A549 (cell line): ENCODE data around the gene STRIP2.

Source experiments
- CEBPB ChIP-seq, 2 experiments: fragments of >200 bp in 1 of 2; sonication (Bioruptor Twin) in 1 of 2; formaldehyde crosslinking in 1 of 2; IDR thresholded peaks; 2 replicates each; pipeline ENCODE4 v1.6.1; 2012 to 2016
- EP300 ChIP-seq, 2 experiments: fragments of >200 bp; sonication (Bioruptor Twin); formaldehyde crosslinking; IDR thresholded peaks; 2 replicates in 1 of 2; 3 replicates in 1 of 2; pipeline ENCODE4 v1.6.1; 2016 to 2017
- HDAC2 ChIP-seq: fragments of 200-600 bp; sonication (generic); IDR thresholded peaks from 2 replicates; pipeline ENCODE4 v1.6.1; 2016
- MYC ChIP-seq: IDR thresholded peaks from 2 replicates; pipeline ENCODE4 v1.6.1; 2012; ENCODE audit warnings: mild to moderate bottlenecking, inconsistent platforms, low read length, improper control_type of control experiment, borderline replicate concordance
- NPAS2 ChIP-seq: fragments of 250-450 bp; sonication (Bioruptor Pico); IDR thresholded peaks from 2 replicates; pipeline ENCODE4 v1.8.0; 2022; ENCODE audit warnings: mild to moderate bottlenecking, moderate library complexity, borderline replicate concordance
- PHF8 ChIP-seq: fragments of 200-600 bp; sonication (generic); IDR thresholded peaks from 2 replicates; pipeline ENCODE4 v1.6.1; 2016; ENCODE audit warnings: low read depth, mild to moderate bottlenecking, antibody characterized with exemption, moderate library complexity, borderline replicate concordance
- POLR2A ChIP-seq: IDR thresholded peaks from 2 replicates; pipeline ENCODE4 v1.6.1; 2012; ENCODE audit warnings: mild to moderate bottlenecking, low read length
- TF ChIP-seq, protein P1 (sequence below): fragments of 200-600 bp; sonication (generic); IDR thresholded peaks from 2 replicates; pipeline ENCODE4 v1.6.1; 2016; ENCODE audit warnings: antibody characterized with exemption, mild to moderate bottlenecking, moderate library complexity
- TF ChIP-seq, protein P2 (sequence below): fragments of >200 bp; sonication (Bioruptor Twin); formaldehyde crosslinking; IDR thresholded peaks from 3 replicates; pipeline ENCODE4 v1.5.1; 2016

DNA sequence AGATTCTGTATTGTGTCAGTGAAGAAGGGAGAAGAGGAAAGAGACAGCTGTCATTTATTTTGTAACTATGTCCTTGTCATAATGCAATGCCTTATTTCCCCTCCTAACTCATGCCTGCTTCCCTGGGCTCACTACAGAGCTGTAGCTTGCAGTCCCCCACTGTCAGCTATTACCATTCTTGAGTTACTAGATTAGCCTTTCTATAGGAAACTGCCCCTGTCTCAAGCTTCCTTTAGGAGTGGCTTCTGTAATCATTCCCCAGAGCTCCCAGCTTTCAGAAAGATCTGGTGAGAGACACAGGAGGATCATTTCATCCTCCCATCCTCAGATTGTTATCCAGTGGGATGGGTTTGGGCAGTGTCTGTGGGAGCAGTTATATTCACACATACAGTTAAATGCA is 35.7 kb downstream of the STRIP2 start:
- TF ChIP-seq, protein P1, sequence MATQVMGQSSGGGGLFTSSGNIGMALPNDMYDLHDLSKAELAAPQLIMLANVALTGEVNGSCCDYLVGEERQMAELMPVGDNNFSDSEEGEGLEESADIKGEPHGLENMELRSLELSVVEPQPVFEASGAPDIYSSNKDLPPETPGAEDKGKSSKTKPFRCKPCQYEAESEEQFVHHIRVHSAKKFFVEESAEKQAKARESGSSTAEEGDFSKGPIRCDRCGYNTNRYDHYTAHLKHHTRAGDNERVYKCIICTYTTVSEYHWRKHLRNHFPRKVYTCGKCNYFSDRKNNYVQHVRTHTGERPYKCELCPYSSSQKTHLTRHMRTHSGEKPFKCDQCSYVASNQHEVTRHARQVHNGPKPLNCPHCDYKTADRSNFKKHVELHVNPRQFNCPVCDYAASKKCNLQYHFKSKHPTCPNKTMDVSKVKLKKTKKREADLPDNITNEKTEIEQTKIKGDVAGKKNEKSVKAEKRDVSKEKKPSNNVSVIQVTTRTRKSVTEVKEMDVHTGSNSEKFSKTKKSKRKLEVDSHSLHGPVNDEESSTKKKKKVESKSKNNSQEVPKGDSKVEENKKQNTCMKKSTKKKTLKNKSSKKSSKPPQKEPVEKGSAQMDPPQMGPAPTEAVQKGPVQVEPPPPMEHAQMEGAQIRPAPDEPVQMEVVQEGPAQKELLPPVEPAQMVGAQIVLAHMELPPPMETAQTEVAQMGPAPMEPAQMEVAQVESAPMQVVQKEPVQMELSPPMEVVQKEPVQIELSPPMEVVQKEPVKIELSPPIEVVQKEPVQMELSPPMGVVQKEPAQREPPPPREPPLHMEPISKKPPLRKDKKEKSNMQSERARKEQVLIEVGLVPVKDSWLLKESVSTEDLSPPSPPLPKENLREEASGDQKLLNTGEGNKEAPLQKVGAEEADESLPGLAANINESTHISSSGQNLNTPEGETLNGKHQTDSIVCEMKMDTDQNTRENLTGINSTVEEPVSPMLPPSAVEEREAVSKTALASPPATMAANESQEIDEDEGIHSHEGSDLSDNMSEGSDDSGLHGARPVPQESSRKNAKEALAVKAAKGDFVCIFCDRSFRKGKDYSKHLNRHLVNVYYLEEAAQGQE: no peak
- TF ChIP-seq, protein P2, sequence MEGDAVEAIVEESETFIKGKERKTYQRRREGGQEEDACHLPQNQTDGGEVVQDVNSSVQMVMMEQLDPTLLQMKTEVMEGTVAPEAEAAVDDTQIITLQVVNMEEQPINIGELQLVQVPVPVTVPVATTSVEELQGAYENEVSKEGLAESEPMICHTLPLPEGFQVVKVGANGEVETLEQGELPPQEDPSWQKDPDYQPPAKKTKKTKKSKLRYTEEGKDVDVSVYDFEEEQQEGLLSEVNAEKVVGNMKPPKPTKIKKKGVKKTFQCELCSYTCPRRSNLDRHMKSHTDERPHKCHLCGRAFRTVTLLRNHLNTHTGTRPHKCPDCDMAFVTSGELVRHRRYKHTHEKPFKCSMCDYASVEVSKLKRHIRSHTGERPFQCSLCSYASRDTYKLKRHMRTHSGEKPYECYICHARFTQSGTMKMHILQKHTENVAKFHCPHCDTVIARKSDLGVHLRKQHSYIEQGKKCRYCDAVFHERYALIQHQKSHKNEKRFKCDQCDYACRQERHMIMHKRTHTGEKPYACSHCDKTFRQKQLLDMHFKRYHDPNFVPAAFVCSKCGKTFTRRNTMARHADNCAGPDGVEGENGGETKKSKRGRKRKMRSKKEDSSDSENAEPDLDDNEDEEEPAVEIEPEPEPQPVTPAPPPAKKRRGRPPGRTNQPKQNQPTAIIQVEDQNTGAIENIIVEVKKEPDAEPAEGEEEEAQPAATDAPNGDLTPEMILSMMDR: no peak
- no peak for TF ChIP-seq HDAC2
- TF ChIP-seq POLR2A: no peak
- TF ChIP-seq PHF8: no peak
- TF ChIP-seq EP300 (IDR thresholded peaks at IDR 0.05): no peak
- TF ChIP-seq NPAS2 (CRISPR knock-in tag): no peak
- no peak for TF ChIP-seq CEBPB (IDR thresholded peaks at IDR 0.05)
- TF ChIP-seq MYC: no peak
